HG03139 (cell line): ENCODE data around the gene CTNNBL1.
"Not testable (repeated sequence)": the region's sequence is repeated elsewhere in the genome, so short reads cannot be mapped to it uniquely, and the experiment has no call there.

Experiments used
- ATAC-seq: cut with Tn5 transposase; IDR thresholded peaks from one replicate; pipeline ENCODE4 v1.9.1; 2021; ENCODE audit not compliant: unreplicated experiment

The CTNNBL1 gene

DNA sequence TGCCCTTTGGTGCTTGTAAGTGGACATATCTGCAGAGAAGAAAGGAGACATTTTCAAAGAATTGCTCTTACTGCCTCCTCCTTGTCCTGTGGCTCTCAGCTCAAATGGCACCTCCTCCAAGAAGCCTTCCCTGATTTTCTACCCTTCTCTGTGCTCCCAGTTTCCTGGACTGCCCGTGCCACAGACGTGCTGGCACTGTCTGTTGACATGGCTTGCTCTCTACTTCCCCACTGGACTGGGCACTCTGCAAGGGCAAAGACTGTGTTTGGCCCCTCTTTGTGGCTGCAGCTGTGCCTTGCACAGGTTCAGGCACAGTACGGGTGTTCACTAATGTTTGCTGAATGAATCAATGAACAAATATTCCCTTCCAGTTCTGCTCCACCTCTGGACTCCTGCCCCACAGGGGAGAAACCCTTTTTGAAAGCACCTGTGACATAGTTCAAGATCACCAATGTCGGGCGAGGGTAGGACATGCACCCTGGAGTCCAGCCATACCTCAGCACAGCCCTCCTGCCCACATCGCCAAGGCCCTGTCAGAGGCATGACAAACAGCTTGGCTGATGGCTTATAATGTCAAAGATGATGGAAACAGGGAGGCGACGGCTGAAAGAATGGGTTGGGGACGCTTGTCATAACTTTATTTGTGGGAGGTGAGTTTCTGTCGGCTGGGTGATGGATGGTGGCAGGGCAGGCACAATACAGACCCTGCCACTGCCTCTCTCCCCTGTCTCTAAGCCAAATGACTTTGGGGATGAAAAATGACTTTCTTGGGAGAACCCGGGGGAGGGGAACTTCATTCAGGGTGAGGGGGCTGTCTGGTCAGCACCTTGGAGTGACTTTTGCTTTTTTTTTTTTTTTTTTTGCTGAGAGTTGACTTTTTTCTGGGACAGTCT lies 15.6 kb upstream of the CTNNBL1 start:
- ATAC-seq, result no peak

DNA sequence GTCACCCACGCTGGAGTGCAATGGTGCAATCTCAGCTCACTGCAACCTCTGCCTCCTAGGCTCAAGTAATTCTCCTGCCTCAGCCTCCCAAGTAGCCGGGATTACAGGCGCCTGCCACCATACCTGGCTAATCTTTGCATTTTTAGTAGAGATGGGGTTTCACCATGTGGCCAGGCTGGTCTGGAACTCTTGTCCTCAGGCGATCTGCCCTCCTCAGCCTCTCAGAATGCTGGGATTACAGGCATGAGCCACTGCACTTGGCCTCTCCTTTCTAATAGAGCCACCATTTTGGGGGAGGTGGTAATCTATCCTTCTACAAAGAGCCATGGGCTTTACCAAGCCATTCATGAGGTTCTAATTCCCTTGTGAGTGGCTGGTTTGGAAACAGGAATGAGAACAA lies 14.1 kb upstream of the CTNNBL1 start:
- ATAC-seq, result not testable (repeated sequence)

DNA sequence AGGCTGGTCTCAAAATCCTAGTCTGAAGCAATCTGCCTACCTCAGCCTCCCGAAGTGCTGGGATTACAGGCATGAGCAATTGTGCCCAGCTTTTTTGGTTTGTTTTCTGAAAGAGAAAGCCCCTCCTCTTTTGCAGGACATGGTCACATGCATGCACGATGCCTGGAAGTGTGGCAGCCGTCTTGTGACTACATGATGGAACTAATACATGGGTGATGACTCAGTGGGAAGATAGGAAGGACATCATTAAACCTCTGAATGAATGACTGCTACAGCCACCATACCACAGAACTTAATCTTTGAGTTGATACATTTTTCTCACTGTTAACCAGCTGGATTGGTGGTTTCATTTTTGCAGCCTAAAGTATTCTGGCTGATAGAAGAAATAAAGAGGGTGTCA lies 13.4 kb upstream of the CTNNBL1 start:
- no peak for ATAC-seq

DNA sequence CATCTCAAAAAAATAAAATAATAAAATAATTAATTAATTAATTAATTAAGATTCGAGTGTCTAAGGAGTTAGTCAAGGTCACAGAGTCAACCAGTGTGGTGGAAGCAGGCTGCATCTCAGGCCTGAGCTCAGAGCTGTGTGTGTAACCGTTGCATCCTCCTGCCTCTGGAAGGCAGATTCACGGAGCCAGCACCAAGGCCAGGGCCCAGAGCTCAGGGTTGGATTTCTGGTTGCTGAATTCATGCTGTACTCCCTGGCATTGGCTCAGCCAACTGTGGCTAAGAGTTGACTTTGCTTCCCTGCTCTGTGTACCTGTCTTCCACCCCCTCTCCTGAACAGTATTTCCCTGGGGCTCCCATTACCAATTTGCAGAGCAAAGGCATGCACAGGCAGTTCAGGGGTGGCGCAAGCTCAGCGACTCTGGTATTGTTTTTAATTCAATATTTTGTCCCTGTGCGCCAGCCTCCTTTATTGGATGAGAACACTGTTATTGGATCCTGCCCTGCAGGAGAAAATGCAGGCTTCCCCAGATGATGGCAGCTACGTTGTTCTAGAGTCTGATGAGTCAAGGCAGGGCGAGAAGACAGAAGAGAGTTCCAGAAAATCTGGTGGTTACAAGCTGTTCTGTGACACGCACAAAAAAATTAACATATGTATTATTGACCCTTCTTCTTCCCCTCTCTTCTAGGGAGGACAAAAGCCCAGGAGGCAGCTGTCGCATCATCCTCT lies 12.3 kb upstream of the CTNNBL1 start:
- no peak for ATAC-seq

DNA sequence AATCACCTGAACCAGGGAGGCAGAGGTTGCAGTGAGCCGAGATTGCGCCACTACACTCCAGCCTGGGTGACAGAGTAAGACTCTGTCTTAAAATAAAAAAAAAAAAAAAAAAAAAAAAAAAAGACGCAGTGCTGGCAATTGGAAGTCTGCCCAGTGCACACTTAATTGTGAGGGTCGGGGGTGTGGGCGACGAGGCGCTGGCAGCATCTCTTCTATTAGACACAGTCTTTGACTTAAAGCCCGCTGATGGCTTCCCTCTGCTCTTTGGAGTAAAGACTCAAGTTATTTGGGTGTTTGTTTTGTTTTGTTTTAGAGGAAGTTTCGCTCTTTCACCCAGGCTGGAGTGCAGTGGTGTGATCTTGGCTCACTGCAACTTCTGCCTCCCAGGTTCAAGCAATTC lies 10.7 kb upstream of the CTNNBL1 start:
- ATAC-seq, result not testable (repeated sequence)

DNA sequence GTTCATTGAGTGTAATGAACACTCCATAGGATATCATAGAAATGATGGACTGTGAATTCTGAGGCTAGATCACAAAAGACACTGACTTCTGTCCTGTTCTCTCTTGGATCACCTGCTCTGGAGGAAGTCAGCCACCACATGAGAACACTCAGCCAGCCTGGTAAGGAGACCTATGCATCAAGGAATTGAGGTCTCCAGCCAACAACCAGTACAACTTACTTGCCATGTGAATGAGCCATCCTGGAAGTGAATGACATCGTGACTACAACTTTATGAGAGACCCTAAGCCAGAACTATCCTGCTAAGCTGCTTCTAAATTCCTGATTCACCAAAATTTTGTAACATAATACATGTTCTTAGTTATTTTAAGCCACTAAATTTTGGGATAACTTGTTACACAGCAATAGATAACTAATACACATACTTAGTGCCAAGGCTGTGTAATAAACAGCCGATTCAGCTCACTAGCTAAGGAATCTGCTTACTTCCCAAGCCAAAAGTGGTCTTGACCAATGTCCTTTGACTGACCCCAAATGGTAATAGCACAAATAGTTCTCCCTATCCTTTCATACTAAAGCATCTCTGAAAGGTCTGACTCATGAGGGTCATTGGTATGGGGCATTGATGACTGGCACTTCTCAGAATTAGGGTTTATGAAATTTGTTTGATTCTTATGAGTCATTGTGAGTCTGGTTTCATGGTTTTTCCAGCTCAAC lies 6.9 kb upstream of the CTNNBL1 start:
- ATAC-seq, result no peak

DNA sequence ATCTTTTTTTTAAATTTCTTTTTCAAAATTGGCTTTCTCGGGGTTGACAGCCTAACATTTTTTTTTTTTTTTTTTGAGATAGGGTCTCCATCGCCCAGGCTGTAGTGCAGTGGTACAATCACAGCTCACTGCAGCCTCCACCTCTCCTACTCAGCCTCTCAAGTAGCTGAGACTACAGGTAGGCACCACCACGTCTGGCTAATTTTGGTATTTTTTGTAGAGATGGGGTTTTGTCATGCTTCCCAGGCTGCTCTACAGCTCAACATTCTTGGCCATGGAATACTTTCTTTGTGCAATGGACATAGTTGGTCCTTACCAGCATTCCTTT lies 6.4 kb upstream of the CTNNBL1 start:
- ATAC-seq, result no peak

DNA sequence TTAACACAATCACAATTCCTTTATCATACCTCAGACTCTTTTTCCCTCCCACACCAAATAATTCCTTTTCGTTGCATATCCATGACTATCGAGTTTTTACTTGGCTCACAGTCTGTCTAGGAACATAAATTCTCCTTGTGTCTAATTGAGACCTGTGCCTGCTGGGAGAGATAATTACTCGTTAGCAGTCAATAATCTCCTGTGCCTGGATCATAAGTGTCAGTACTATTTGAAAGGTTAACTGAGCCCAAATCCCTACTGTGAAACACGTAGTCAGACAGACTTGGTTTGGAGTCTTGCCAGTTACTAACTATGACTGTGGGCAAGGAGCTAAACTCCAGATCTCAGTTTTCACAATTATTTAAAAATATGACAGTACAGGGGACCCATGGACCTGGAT lies 5.7 kb upstream of the CTNNBL1 start:
- ATAC-seq, result no peak

DNA sequence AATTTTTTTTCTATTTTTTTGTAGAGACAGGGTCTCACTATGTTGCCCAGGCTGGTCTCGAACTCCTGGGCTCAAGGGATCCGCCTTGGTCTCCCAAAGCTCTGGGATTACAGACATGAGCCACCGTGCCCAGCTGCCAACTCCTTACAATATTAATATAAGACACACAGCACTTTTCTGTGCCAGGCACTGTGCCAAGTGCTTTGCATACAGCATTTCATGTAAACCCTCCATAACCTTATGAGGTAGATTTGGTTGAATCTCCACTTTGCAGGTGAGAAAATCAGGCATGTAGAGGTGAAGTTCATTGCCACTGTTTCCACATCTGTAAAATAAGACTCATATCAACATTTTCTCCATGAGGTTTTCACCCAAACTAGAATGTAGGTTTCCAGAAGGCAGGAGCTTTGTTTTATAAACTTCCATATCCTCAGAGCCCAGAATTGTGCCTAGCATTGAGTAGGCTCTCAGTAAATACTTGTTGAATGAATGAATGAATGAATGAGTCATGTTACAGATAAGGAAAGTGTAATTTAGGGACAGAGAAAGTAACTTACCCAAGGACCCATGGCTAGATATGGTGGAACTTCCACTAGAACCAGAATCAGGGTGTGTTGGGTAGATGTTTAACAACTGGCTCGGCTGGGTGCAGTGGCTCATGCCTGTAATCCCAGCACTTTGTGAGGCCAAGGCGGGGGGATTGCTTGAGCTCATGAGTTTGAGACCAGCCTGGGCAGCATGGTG lies 3.0 kb upstream of the CTNNBL1 start:
- no peak for ATAC-seq

DNA sequence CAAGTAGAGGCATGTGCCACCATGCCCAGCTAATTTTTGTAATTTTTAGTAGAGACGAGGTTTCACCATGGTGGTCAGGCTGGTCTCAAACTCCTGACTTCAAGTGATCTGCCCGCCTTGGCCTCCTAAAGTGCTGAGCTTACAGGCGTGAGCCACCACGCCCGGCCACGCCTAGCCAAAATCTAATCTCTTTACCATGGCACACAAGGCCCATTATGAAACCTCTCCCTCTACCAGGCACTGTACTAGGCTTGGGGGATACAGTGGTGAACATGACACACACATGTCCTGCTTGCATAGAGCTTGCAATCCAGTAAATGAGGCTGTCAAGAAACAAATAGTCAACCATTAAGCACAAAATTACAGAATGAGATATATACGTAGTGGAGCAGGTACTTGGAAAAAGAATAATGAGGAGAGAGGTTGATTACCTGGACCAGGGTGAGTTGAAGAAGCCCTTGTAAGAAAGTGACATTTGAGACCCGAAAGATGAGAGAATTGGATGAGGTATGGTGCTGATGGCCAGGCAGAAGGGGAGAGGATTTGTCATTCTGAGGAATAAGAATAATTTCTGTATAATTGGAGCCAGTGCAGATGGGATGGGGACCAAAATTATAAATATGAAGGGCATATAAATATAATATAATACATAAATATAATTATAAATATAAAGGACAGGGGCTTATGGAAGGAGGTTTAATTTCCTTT lies 1.2 kb upstream of the CTNNBL1 start:
- no peak for ATAC-seq

DNA sequence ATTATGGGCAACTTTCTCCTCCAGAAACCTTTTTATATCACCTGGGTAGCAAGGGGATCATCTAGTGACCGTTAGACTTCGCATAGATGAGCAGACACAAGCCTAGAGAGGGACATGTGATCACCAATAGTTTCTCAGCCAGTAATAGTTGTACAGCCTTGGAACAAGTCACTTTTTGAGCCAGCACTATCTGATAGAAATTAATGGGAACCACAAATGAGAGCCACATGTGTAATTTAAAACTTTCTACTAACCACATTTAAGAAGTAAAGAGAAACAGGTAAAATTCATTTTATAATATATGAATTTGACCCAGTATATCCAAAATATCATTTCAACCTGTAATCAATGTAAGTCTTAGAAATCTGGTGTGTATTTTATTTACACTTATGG lies 592 bp upstream of the CTNNBL1 start:
- no peak for ATAC-seq

DNA sequence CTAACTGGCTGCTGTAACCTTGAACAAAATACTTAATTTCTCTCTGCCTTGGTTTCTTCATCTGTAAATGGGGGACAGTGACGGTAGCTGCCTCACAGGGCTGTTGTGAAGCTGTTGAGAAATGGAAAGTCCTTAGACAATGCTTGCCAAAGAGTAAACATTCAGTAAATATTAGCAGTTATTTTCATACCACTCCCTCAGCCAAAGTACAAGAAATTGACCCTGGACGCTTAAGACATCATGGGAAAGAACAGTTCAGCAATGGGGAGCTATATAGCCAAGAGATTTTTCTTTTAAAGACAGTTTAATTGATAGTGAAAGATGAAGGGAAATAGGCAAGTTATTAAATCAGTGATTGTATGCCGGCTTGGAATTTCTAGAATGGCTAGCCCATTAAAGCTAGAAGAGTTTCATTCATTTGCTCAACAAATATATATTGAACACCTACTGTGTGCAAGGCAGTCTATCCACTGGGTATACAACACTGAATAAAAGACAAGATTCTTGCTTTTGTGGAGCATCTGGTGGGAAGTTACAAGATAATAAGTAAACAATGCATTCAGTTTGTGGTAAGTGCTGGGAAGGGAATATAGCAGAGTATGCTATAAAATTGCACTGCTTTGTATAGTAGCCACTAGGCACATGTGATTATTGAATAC lies 2.0 kb downstream of the CTNNBL1 start:
- no peak for ATAC-seq

DNA sequence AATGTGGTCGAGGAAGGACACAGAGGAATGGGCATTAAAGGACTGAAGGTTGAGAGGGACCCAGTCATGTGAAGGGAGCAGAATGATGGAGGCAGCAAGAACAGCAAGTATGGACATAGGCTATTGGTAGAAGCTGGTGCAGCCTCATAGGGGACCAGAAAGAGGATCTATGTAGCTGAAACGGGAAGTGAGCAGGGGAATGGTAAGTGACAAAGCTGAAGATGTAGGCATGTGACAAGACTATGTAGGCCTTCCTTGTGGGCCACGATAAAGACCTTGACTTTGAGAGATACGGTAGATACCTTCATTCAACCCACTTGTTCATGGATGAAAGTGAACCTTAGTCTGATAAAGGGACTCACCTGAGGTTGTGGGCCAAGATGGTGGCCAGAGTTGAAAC lies 3.5 kb downstream of the CTNNBL1 start:
- no peak for ATAC-seq

DNA sequence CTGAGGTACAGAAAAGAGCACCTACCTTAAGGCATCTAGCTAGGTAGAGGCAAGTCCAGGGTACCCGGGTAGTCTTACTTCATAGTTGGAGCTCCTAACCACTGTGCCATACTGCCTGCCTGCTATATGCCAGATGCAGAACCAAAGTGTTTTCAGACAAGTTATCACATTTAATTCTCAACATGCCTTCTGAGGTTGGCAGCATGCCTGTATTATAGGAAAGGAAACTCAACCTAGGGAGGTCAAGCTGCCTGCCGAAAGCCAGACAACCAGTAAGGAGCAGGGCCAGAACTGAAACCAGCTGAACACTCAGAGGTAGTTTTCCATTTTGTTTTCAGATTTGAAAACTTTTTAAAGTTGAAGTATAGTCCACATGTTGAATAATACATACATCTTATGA lies 5.4 kb downstream of the CTNNBL1 start:
- ATAC-seq, result no peak

DNA sequence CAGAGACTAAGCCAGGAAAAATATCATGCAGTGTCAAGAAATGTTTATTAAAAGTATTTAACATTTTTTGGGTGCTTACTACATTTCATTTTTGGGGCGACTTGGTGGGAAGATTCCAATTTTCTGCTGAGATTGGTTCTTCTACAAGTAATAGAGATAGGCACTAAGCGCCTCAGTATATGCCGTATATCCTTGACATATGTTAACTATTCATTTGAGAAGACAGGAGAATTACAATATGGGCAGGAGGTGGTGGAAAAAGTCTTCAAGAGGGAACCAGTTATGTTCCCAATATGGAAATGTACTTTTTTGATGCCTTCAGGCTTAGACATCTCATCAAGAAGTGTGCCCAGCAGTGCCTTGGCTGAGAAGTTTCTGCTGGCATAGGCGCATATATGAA lies 6.5 kb downstream of the CTNNBL1 start:
- ATAC-seq, result no peak

DNA sequence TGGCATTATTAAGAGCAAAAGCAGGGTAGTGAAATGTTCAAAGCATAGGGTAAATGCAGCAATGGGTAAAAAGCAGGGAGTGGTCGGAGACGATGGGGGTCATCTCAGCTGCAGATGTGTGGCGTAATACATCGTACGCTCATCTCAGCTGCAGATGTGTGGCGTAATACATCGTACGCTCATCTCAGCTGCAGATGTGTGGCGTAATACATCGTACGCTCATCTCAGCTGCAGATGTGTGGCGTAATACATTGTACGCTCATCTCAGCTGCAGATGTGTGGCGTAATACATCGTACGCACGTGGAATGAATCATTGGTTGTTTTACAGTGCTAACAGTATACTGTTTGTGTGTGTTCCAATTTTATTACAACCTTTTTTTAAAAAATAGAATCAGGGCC lies 7.8 kb downstream of the CTNNBL1 start:
- ATAC-seq, result not testable (repeated sequence)

DNA sequence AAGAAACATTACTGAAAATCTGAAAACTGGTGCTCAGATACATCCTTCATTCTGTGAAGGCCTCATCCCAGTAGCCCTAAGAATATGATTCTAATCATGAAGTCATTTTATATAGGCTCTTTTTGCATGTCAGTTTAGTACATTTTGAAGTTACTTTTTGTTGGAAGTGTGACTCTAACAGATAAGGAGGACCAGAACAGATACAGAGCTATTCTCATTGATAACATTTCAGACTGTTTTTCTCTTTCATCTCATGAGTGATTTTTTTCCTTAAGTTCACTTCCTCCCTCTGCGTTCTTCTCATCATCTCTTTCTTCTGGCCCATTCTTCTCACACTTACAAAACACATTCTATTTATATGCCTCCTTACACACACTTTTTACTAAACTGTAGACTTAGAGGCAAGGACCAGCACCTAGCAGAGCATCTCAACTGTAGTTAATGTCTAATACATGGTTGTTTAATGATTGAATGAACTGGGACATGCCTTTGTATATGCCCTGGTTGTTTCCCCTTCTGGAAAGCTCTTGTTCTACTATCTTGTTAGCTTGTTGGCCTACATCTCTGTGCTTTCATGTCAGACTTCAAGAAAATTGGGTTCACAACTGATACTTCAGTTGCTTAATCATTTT lies 8.7 kb downstream of the CTNNBL1 start:
- no peak for ATAC-seq

DNA sequence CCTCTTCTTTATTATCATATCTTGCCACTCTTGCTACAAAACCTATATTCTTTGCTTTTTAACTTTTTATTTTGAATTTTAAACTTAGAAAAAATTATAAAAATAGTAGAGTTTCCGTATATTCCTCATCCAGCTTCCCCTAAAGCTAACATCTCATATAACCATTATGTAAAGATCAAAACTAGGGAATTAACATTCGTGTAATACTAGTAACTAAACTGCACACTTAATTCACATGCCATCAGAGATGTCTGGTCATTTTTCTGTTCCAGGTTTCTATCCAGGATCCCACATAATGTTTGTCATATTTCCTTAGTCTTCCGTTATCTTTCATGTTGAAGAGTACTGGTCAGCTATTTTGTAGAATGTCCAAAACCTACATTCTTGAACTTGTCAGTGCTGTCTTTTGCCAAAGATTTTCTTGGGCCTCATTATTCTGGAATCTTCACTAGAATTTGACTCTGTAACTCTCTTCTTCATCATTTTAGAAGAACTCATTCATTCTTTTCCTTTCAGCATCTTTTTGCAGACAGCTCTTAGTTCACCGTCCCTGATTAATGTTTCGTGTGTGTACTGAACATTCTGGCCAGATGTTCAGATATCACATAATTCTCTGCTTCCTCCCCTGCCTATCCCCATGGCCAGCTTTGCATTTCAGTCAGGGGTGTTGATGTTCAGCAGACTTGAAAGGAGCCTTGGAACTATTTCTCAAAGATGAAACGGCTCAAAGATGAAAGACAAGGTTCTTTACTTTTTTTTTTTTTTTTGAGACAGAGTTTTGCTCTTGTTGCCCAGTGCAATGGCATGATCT lies 9.4 kb downstream of the CTNNBL1 start:
- ATAC-seq, result no peak

DNA sequence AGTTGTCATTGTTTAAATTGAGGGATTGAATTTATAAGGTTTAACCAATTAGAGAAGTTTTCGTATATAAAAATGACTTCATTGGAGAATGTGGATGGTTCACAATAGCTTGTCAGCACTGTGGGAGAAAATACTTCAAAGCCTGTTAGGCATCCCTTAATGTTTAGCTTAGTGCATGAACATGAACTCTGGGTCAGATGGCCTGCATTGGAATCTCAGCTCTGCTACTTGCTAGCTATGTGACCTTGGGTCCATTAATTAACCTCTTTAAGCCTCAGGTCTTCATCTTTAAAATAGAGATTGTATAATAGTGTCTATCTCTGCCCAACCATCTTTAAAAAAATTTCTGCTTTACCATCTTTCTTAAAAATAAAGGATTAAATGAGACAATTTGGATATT lies 11.1 kb downstream of the CTNNBL1 start:
- no peak for ATAC-seq
